ENCODE measurements around the gene RAD54L.
A peak's percentile ranks its signal among the peaks of the same experiment; 100 is the strongest.
"Not testable (repeated sequence)": the region's sequence is repeated elsewhere in the genome, so short reads cannot be mapped to it uniquely, and the experiment has no call there.

RAD54L gene

DNA sequence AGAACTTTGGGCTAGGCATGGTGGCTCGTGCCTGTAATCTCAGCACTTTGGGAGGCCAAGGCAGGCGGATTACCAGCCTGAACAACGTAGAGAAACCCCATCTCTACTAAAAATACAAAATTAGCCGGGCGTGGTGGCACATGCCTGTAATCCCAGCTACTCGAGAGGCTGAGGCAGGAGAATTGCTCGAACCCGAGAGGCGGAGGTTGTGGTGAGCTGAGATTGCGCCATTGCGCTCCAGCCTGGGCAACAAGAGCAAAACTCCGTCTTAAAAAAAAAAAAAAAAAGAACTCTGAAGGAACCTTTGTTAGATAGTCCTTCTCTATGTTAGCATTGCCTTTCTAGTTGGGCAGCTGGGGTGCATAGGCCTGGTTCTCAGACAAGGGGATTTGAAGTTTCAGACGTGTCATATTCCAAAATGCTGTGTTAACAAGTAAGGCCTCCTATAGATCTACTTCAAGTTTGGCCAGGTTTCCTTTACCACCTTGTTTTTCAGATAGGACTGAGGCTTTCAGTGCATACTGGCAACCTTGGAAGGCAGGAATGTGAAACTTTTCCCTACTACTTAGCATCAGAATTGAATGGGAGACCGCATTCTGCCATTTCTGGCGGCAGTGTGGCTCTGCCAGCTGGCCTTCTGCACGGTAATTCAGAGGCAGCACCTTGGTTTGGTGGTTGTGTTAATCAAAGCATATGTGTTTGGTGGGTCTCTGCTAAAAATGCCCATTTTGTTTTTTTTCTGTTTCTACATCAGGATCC lies 62.0 kb downstream of the RAD54L start:
- peak overlapping the region; percentile 65; the same call in 1 of the 2 replicates for H3K27ac ChIP-seq (ENCODE audit: low read length)
- peaks cover 62% of the 10 kb centered on the region for H3K36me3 ChIP-seq (replicated peaks; ENCODE audit: low read depth, low read length)
- H2AFZ ChIP-seq (ENCODE audit: low read depth, low read length), result no peak overlapping the region
- TF ChIP-seq EZH2phosphoT487 (IDR thresholded peaks at IDR 0.05; ENCODE audit: low read depth) (no peak), CTCF (IDR thresholded peaks at IDR 0.05; ENCODE audit: low read depth, low read length) (no peak)
- no peak overlapping the region for H3K9ac ChIP-seq (ENCODE audit: low read length)
- H3K4me3 ChIP-seq (ENCODE audit: low read length), result no peak overlapping the region
- no peaks in the 10 kb centered on the region for H3K9me3 ChIP-seq (ENCODE audit: insufficient read depth, low read length)
- peaks cover 25% of the 10 kb centered on the region for H3K4me1 ChIP-seq (ENCODE audit: low read length)
- peaks cover 99% of the 10 kb centered on the region for H3K79me2 ChIP-seq (ENCODE audit: low read length)
- H3K4me2 ChIP-seq (ENCODE audit: low read length), result no peak overlapping the region; the same call in 1 of the 2 replicates
- H4K20me1 ChIP-seq (ENCODE audit: insufficient read depth, low read length), result peaks cover 40% of the 10 kb centered on the region
- H3K27me3 ChIP-seq (ENCODE audit: low read depth, low read length), result no peaks in the 10 kb centered on the region

DNA sequence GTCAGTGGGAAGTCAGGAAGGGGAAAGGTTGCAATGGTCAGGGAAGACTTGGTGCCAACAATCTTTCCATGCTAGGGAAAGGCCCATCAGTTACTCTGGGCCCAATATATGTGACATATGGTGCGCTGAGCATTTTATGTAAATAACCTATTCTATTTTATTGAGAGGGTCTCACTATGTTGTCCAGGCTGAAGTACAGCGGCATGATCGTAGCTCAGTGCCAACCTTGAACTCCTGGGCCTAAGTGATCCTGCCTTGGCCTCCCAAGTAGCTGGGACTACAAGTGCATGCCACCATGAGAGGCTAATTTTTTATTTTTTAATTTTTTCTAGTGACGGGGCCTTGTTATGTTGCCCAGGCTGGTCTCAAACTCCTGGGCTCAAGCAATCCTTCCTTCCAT lies 62.8 kb downstream of the RAD54L start:
- Histone ChIP-seq H2AFZ (ENCODE audit: low read depth, low read length) (no peak overlapping the region), H3K36me3 (replicated peaks; ENCODE audit: low read depth, low read length) (peaks cover 62% of the 10 kb centered on the region), H3K9ac (ENCODE audit: low read length) (no peak overlapping the region), H3K4me2 (ENCODE audit: low read length) (no peak overlapping the region), H3K27me3 (ENCODE audit: low read depth, low read length) (no peaks in the 10 kb centered on the region), H3K79me2 (ENCODE audit: low read length) (peaks cover 98% of the 10 kb centered on the region), H3K4me1 (ENCODE audit: low read length) (peaks cover 25% of the 10 kb centered on the region), H3K27ac (ENCODE audit: low read length) (no peak overlapping the region), H3K9me3 (ENCODE audit: insufficient read depth, low read length) (no peaks in the 10 kb centered on the region), H4K20me1 (ENCODE audit: insufficient read depth, low read length) (peaks cover 43% of the 10 kb centered on the region), H3K4me3 (ENCODE audit: low read length) (no peak overlapping the region)
- TF ChIP-seq CTCF (IDR thresholded peaks at IDR 0.05; ENCODE audit: low read depth, low read length), result no peak
- TF ChIP-seq EZH2phosphoT487 (IDR thresholded peaks at IDR 0.05; ENCODE audit: low read depth), result no peak

DNA sequence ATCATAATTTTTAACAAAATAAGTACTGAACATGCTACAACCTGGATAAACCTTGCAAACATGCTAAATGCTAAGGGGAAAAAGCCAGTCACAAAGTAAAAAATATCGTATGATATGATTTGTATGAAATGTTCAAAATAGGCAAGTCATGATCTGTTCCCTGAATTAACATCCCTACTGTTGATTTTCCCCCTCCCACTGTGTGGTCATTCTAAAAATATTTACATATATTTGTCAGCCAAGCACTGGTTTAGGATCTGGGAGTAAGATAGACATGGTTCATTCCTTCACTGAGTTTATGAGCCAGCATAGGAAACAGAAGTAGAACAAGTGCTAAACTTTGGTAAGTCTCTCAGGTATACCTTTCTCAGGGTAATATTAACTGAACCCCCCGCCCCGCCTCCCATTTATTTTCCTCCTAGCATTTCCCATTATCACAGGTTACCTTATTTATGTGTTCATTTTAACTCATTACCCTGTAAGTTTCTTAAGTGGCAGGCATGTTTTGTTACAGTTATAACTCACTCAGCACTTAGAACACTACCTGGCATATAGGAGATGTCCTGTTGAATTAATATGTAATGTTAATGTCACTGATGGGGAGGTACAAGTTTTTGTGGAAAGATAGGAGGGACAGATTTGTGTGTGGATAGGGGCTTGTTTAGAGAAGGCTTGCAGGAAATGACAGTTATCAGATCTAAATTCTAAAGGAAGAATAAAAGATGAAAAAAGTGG lies 68.3 kb downstream of the RAD54L start:
- Histone ChIP-seq H4K20me1 (ENCODE audit: insufficient read depth, low read length) (peaks cover 7% of the 10 kb centered on the region), H3K27ac (ENCODE audit: low read length) (peak overlapping the region; percentile 51), H3K36me3 (replicated peaks; ENCODE audit: low read depth, low read length) (peaks cover 28% of the 10 kb centered on the region), H3K4me3 (ENCODE audit: low read length) (no peak overlapping the region), H3K79me2 (ENCODE audit: low read length) (peaks cover 93% of the 10 kb centered on the region), H3K4me1 (ENCODE audit: low read length) (peaks cover 6% of the 10 kb centered on the region), H3K27me3 (ENCODE audit: low read depth, low read length) (no peaks in the 10 kb centered on the region), H3K9ac (ENCODE audit: low read length) (no peak overlapping the region), H2AFZ (ENCODE audit: low read depth, low read length) (no peak overlapping the region), H3K9me3 (ENCODE audit: insufficient read depth, low read length) (no peaks in the 10 kb centered on the region), H3K4me2 (ENCODE audit: low read length) (no peak overlapping the region)
- TF ChIP-seq CTCF (IDR thresholded peaks at IDR 0.05; ENCODE audit: low read depth, low read length) (no peak), EZH2phosphoT487 (IDR thresholded peaks at IDR 0.05; ENCODE audit: low read depth) (no peak)

- no peak overlapping the region for H3K4me2 ChIP-seq (ENCODE audit: low read length)
- no peak overlapping the region for H3K4me3 ChIP-seq (ENCODE audit: low read length)
- peaks cover 19% of the 10 kb centered on the region for H3K4me1 ChIP-seq (ENCODE audit: low read length)
- no peak overlapping the region for H3K27ac ChIP-seq (ENCODE audit: low read length)
- H2AFZ ChIP-seq (ENCODE audit: low read depth, low read length), result no peak overlapping the region
- no peaks in the 10 kb centered on the region for H3K9me3 ChIP-seq (ENCODE audit: insufficient read depth, low read length)
- no peak for TF ChIP-seq EZH2phosphoT487 (IDR thresholded peaks at IDR 0.05; ENCODE audit: low read depth)
- TF ChIP-seq CTCF (IDR thresholded peaks at IDR 0.05; ENCODE audit: low read depth, low read length), result no peak
- H3K36me3 ChIP-seq (replicated peaks; ENCODE audit: low read depth, low read length), result peaks cover 21% of the 10 kb centered on the region
- peaks cover 7% of the 10 kb centered on the region for H4K20me1 ChIP-seq (ENCODE audit: insufficient read depth, low read length)
- no peak overlapping the region for H3K9ac ChIP-seq (ENCODE audit: low read length)
- peaks cover 93% of the 10 kb centered on the region for H3K79me2 ChIP-seq (ENCODE audit: low read length)
- no peaks in the 10 kb centered on the region for H3K27me3 ChIP-seq (ENCODE audit: low read depth, low read length)
Measured at GRCh38 chr1:46317323-46317722, 69.8 kb downstream of the RAD54L start.

DNA sequence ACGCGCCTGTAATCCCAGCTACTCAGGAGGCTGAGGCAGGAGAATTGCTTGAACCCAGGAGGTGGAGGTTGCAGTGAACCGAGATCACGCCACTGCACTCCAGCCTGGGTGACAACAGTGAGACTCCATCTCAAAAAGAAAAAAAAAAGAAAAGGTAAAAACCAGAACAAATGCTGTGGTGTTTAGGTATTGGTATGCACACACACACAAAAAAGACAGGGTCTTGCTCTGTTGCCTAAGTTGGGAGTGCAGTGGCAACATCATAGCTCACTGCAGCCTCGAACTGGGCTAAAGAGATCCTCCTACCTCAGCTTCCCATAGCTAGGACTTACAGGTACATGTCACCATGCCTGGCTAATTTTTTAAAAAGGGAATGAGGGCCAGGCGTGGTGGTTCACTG lies 71.7 kb downstream of the RAD54L start:
- peaks cover 38% of the 10 kb centered on the region for H3K4me1 ChIP-seq (ENCODE audit: low read length)
- not testable (repeated sequence) for H3K4me2 ChIP-seq (ENCODE audit: low read length); H3K27me3 ChIP-seq (ENCODE audit: low read depth, low read length); H3K4me3 ChIP-seq (ENCODE audit: low read length); H4K20me1 ChIP-seq (ENCODE audit: insufficient read depth, low read length); H3K9me3 ChIP-seq (ENCODE audit: insufficient read depth, low read length); H2AFZ ChIP-seq (ENCODE audit: low read depth, low read length); H3K9ac ChIP-seq (ENCODE audit: low read length)
- peak overlapping the region; percentile 60 for H3K27ac ChIP-seq (ENCODE audit: low read length)
- H3K79me2 ChIP-seq (ENCODE audit: low read length), result peaks cover 94% of the 10 kb centered on the region
- H3K36me3 ChIP-seq (replicated peaks; ENCODE audit: low read depth, low read length), result peaks cover 20% of the 10 kb centered on the region

Measured in OCI-LY3 (cell line).